ENCODE results near the gene USP35. TPM values are rescaled to one million over a fixed set of nuclear protein-coding genes. Genes with fewer than 3 reads are reported as not detected.
"Not testable (repeated sequence)": the region's sequence is repeated elsewhere in the genome, so short reads cannot be mapped to it uniquely, and the experiment has no call there.

Gene USP35
- total and polyA plus RNA-seq, 2 experiments from 2014 or later = 2.9 to 7.3 TPM

- 73% methylated on average over 7 of the region's 7 CpGs for WGBS (ENCODE audit: low lambda C conversion rate, missing lambda C conversion rate)
Measured at GRCh38 chr11:78170874-78171549, 17.7 kb upstream of the USP35 start.

GRCh38 chr11:78171951-78172350 is 16.8 kb upstream of the USP35 start:
- Histone ChIP-seq H3K4me3 (no peak overlapping the region), H3K79me2 (no peaks in the 10 kb centered on the region), H3K4me1 (ENCODE audit: insufficient read depth) (peaks cover 14% of the 10 kb centered on the region), H3K36me3 (replicated peaks; ENCODE audit: insufficient read depth, low read depth) (no peaks in the 10 kb centered on the region), H2AFZ (no peak overlapping the region), H3K27ac (no peak overlapping the region), H4K20me1 (ENCODE audit: insufficient read depth, poor library complexity, severe bottlenecking) (no peaks in the 10 kb centered on the region), H3K9me3 (ENCODE audit: low read depth) (no peaks in the 10 kb centered on the region), H3K27me3 (no peaks in the 10 kb centered on the region), H3K9me2 (replicated peaks; ENCODE audit: insufficient read depth) (no peaks in the 10 kb centered on the region), H3K4me2 (no peak overlapping the region)
- no peak for DNase-seq (ENCODE audit: low spot score)
- TF ChIP-seq EZH2 (IDR thresholded peaks at IDR 0.05; ENCODE audit: borderline replicate concordance) (no peak), CTCF (IDR thresholded peaks at IDR 0.05; ENCODE audit: poor library complexity) (no peak), EZH2phosphoT487 (IDR thresholded peaks at IDR 0.05; ENCODE audit: low read depth, severe bottlenecking, unreplicated experiment) (no peak)
- WGBS (ENCODE audit: low lambda C conversion rate, missing lambda C conversion rate) = 98% methylated on average over 6 of the region's 6 CpGs

More at GRCh38 chr11:78170874-78171549, 17.7 kb upstream of the USP35 start:
- no peaks in the 10 kb centered on the region for H3K9me3 ChIP-seq (ENCODE audit: low read depth)
- DNase-seq (ENCODE audit: low spot score) = no peak
- H3K27me3 ChIP-seq = no peaks in the 10 kb centered on the region
- H3K4me3 ChIP-seq = no peak overlapping the region
- no peaks in the 10 kb centered on the region for H3K9me2 ChIP-seq (replicated peaks; ENCODE audit: insufficient read depth)
- no peaks in the 10 kb centered on the region for H3K36me3 ChIP-seq (replicated peaks; ENCODE audit: insufficient read depth, low read depth)
- H3K79me2 ChIP-seq = no peaks in the 10 kb centered on the region
- no peak overlapping the region for H2AFZ ChIP-seq
- TF ChIP-seq CTCF (IDR thresholded peaks at IDR 0.05; ENCODE audit: poor library complexity) = no peak
- no peak for TF ChIP-seq EZH2phosphoT487 (IDR thresholded peaks at IDR 0.05; ENCODE audit: low read depth, severe bottlenecking, unreplicated experiment)
- H3K27ac ChIP-seq = no peak overlapping the region
- peaks cover 17% of the 10 kb centered on the region for H3K4me1 ChIP-seq (ENCODE audit: insufficient read depth)
- H4K20me1 ChIP-seq (ENCODE audit: insufficient read depth, poor library complexity, severe bottlenecking) = no peaks in the 10 kb centered on the region
- no peak overlapping the region for H3K4me2 ChIP-seq

GRCh38 chr11:78175862-78176261 is 12.9 kb upstream of the USP35 start:
- DNase-seq (ENCODE audit: low spot score); H3K36me3 ChIP-seq (replicated peaks; ENCODE audit: insufficient read depth, low read depth); H3K9me2 ChIP-seq (replicated peaks; ENCODE audit: insufficient read depth); H3K27me3 ChIP-seq; H3K27ac ChIP-seq; H3K79me2 ChIP-seq; H3K4me2 ChIP-seq; H4K20me1 ChIP-seq (ENCODE audit: insufficient read depth, poor library complexity, severe bottlenecking); H3K9me3 ChIP-seq (ENCODE audit: low read depth); H3K4me1 ChIP-seq (ENCODE audit: insufficient read depth); H2AFZ ChIP-seq; H3K4me3 ChIP-seq: not testable (repeated sequence)
- WGBS (ENCODE audit: low lambda C conversion rate, missing lambda C conversion rate) = 100% methylated on average over 3 of the region's 3 CpGs

GRCh38 chr11:78176605-78177141 is 12.0 kb upstream of the USP35 start:
- H3K9me3 ChIP-seq (ENCODE audit: low read depth) = no peaks in the 10 kb centered on the region
- no peaks in the 10 kb centered on the region for H3K36me3 ChIP-seq (replicated peaks; ENCODE audit: insufficient read depth, low read depth)
- TF ChIP-seq CTCF (IDR thresholded peaks at IDR 0.05; ENCODE audit: poor library complexity) (no peak), EZH2phosphoT487 (IDR thresholded peaks at IDR 0.05; ENCODE audit: low read depth, severe bottlenecking, unreplicated experiment) (no peak)
- H4K20me1 ChIP-seq (ENCODE audit: insufficient read depth, poor library complexity, severe bottlenecking) = no peaks in the 10 kb centered on the region
- no peaks in the 10 kb centered on the region for H3K79me2 ChIP-seq
- H3K4me2 ChIP-seq = no peak overlapping the region
- no peak for DNase-seq (ENCODE audit: low spot score)
- H3K9me2 ChIP-seq (replicated peaks; ENCODE audit: insufficient read depth) = no peaks in the 10 kb centered on the region
- H3K4me1 ChIP-seq (ENCODE audit: insufficient read depth) = no peaks in the 10 kb centered on the region
- H3K27ac ChIP-seq = no peak overlapping the region
- over 99% methylated on average over 10 of the region's 10 CpGs for WGBS (ENCODE audit: low lambda C conversion rate, missing lambda C conversion rate)
- no peak overlapping the region for H2AFZ ChIP-seq
- no peak overlapping the region for H3K4me3 ChIP-seq
- H3K27me3 ChIP-seq = no peaks in the 10 kb centered on the region

All from hepatocyte (in vitro differentiated cells).